Neuronal stem cell (in vitro differentiated cells): ENCODE data around the gene DPH6.
"Not testable (repeated sequence)": the region's sequence is repeated elsewhere in the genome, so short reads cannot be mapped to it uniquely, and the experiment has no call there.

ENCODE experiments used
- DNase-seq: peaks from one replicate; pipeline ENCODE4 v3.0.0-alpha.2; 2013; ENCODE audit warnings: low spot score
- H2AFZ ChIP-seq: one replicate; pipeline ENCODE4 v1.6.1; 2013; ENCODE audit warnings: mild to moderate bottlenecking, low read length, inconsistent platforms
- H2AK5ac ChIP-seq: 2 replicates; pipeline ENCODE4 v1.6.1; 2013; ENCODE audit warnings: low read depth, mild to moderate bottlenecking, inconsistent platforms, low read length, moderate library complexity, mixed read lengths
- H2BK120ac ChIP-seq: 2 replicates; pipeline ENCODE4 v1.6.1; 2013; ENCODE audit warnings: low read depth, mild to moderate bottlenecking, inconsistent platforms, low read length, moderate library complexity, mixed read lengths
- H2BK12ac ChIP-seq: one replicate; pipeline ENCODE4 v1.6.1; 2013; ENCODE audit warnings: low read length, inconsistent platforms
- H2BK15ac ChIP-seq: 2 replicates; pipeline ENCODE4 v1.6.1; 2013; ENCODE audit warnings: mild to moderate bottlenecking, low read length, inconsistent platforms, mixed read lengths
- H2BK5ac ChIP-seq: one replicate; pipeline ENCODE4 v1.6.1; 2013; ENCODE audit warnings: inconsistent platforms, mild to moderate bottlenecking, low read length, moderate library complexity
- H3K14ac ChIP-seq: one replicate; pipeline ENCODE4 v1.6.1; 2013; ENCODE audit warnings: low read length, inconsistent platforms
- H3K18ac ChIP-seq: 2 replicates; pipeline ENCODE4 v1.6.1; 2013; ENCODE audit warnings: low read length, inconsistent platforms
- H3K23ac ChIP-seq: 2 replicates; pipeline ENCODE4 v1.6.1; 2013; ENCODE audit warnings: low read depth, mild to moderate bottlenecking, mixed read lengths, low read length, inconsistent platforms; ENCODE audit not compliant: poor library complexity
- H3K27ac ChIP-seq: replicated peaks from 3 replicates; pipeline ENCODE4 v1.5.1; 2013; ENCODE audit warnings: low read length, inconsistent platforms
- H3K27me3 ChIP-seq, 3 experiments: 2 replicates each; pipeline ENCODE4 v1.6.1; 2013; ENCODE audit warnings: low read length in 3 of 3, mild to moderate bottlenecking in 2 of 3, inconsistent platforms in 1 of 3, low read depth in 1 of 3, mixed read lengths in 1 of 3, moderate library complexity in 1 of 3; ENCODE audit not compliant: control insufficient read depth in 3 of 3, insufficient read depth in 3 of 3
- H3K36me3 ChIP-seq, 2 donors: replicated peaks in 1 of 2; 2 replicates each; pipeline ENCODE4 v1.6.1; 2013; ENCODE audit warnings: low read length in 2 of 2; ENCODE audit not compliant: control insufficient read depth in 2 of 2, insufficient read depth in 2 of 2
- H3K4ac ChIP-seq: 2 replicates; pipeline ENCODE4 v1.6.1; 2013; ENCODE audit warnings: inconsistent platforms, mild to moderate bottlenecking, low read length, moderate library complexity
- H3K4me1 ChIP-seq, 2 donors: 1 replicate in 1 of 2; 2 replicates in 1 of 2; pipeline ENCODE4 v1.6.1; 2013; ENCODE audit warnings: low read length in 2 of 2, low read depth in 1 of 2; ENCODE audit not compliant: control insufficient read depth in 2 of 2, insufficient read depth in 1 of 2
- H3K4me2 ChIP-seq: one replicate; pipeline ENCODE4 v1.6.1; 2013; ENCODE audit warnings: mild to moderate bottlenecking, low read length, inconsistent platforms; ENCODE audit not compliant: insufficient read depth, poor library complexity, severe bottlenecking
- H3K4me3 ChIP-seq, 2 donors: 2 replicates each; pipeline ENCODE4 v1.5.1; 2013; ENCODE audit warnings: low read length in 2 of 2, mild to moderate bottlenecking in 2 of 2, inconsistent platforms in 1 of 2, moderate library complexity in 1 of 2
- H3K79me1 ChIP-seq: one replicate; pipeline ENCODE4 v1.6.1; 2013; ENCODE audit warnings: low read depth, mild to moderate bottlenecking, inconsistent platforms, low read length, moderate library complexity
- H3K9ac ChIP-seq: one replicate; pipeline ENCODE4 v1.6.1; 2013; ENCODE audit warnings: mild to moderate bottlenecking, low read depth, low read length, inconsistent platforms; ENCODE audit not compliant: poor library complexity
- H3K9me3 ChIP-seq, 2 donors: replicated peaks in 1 of 2; 2 replicates each; pipeline versions ENCODE3 to v1.6.1; 2013; ENCODE audit warnings: low read length in 2 of 2, mild to moderate bottlenecking in 2 of 2, inconsistent platforms in 1 of 2, low read depth in 1 of 2, mixed read lengths in 1 of 2, moderate library complexity in 1 of 2; ENCODE audit not compliant: control insufficient read depth in 2 of 2, insufficient read depth in 1 of 2
- H4K8ac ChIP-seq: one replicate; pipeline ENCODE4 v1.6.1; 2013; ENCODE audit warnings: low read depth, mild to moderate bottlenecking, inconsistent platforms, low read length, moderate library complexity
- H4K91ac ChIP-seq: one replicate; pipeline ENCODE4 v1.6.1; 2013; ENCODE audit warnings: low read length, low read depth, mild to moderate bottlenecking, inconsistent platforms; ENCODE audit not compliant: poor library complexity
- WGBS, 2 donors: extraction: QIAGEN DNeasy Blood & Tissue Kit; methylation state at CpG; one replicate each; pipeline ENCODE4 v1.1.7; 2013; ENCODE audit warnings: missing lambda C conversion rate in 2 of 2, mixed read lengths in 1 of 2; ENCODE audit not compliant: insufficient read length in 2 of 2, insufficient replicate concordance in 1 of 2; ENCODE audit errors: extremely low coverage in 2 of 2; 5-methylcytosine and 5-hydroxymethylcytosine counted together

Gene DPH6

GRCh38 chr15:35330916-35331315, 215.0 kb downstream of the DPH6 start:
- no CpG with 5 or more reads among the region's 3 CpGs for WGBS, 2 donors
- Histone ChIP-seq H3K14ac (no peak overlapping the region), H2BK5ac (no peak overlapping the region)

GRCh38 chr15:35330048-35330695, 215.8 kb downstream of the DPH6 start:
- no peak overlapping the region for H3K27ac ChIP-seq
- H2BK12ac ChIP-seq: no peak overlapping the region
- H3K36me3 ChIP-seq: no peaks in the 10 kb centered on the region
- H3K4ac ChIP-seq: no peak overlapping the region
- H3K23ac ChIP-seq: no peak overlapping the region
- H3K4me1 ChIP-seq: peaks cover 0 to 3% of the 10 kb centered on the region in 2 donors
- H3K79me1 ChIP-seq: no peaks in the 10 kb centered on the region
- no peak overlapping the region for H4K91ac ChIP-seq
- H2BK120ac ChIP-seq: no peak overlapping the region
- no peaks in the 10 kb centered on the region for H3K27me3 ChIP-seq
- H2BK5ac ChIP-seq: no peak overlapping the region
- H3K4me2 ChIP-seq: no peak overlapping the region
- no peak overlapping the region for H3K14ac ChIP-seq
- no peak overlapping the region for H3K18ac ChIP-seq
- no peaks in the 10 kb centered on the region for H3K9me3 ChIP-seq
- H3K9ac ChIP-seq: no peak overlapping the region
- no peak for DNase-seq
- no peak overlapping the region for H2BK15ac ChIP-seq
- H4K8ac ChIP-seq: no peak overlapping the region
- H2AFZ ChIP-seq: no peak overlapping the region
- H2AK5ac ChIP-seq: no peak overlapping the region
- H3K4me3 ChIP-seq: no peak overlapping the region
- no CpG with 5 or more reads among the region's 6 CpGs for WGBS, 2 donors

More at GRCh38 chr15:35330916-35331315, 215.0 kb downstream of the DPH6 start:
- no peak for DNase-seq
- H3K79me1 ChIP-seq: no peaks in the 10 kb centered on the region
- no peak overlapping the region for H3K4me2 ChIP-seq
- H3K36me3 ChIP-seq: no peaks in the 10 kb centered on the region
- no peak overlapping the region for H3K18ac ChIP-seq
- H3K9me3 ChIP-seq: no peaks in the 10 kb centered on the region
- no peak overlapping the region for H3K27ac ChIP-seq
- H2AK5ac ChIP-seq: no peak overlapping the region
- no peak overlapping the region for H2BK15ac ChIP-seq
- no peak overlapping the region for H2BK12ac ChIP-seq
- no peak overlapping the region for H3K9ac ChIP-seq
- H3K27me3 ChIP-seq: no peaks in the 10 kb centered on the region
- H3K4me1 ChIP-seq: peaks cover 0 to 3% of the 10 kb centered on the region in 2 donors
- no peak overlapping the region for H2BK120ac ChIP-seq
- H3K23ac ChIP-seq: no peak overlapping the region
- no peak overlapping the region for H4K8ac ChIP-seq
- H3K4ac ChIP-seq: no peak overlapping the region
- H3K4me3 ChIP-seq: no peak overlapping the region
- H2AFZ ChIP-seq: no peak overlapping the region
- no peak overlapping the region for H4K91ac ChIP-seq

GRCh38 chr15:35329521-35329961, 216.4 kb downstream of the DPH6 start:
- no CpG with 5 or more reads among the region's 1 CpG for WGBS, 2 donors
- H3K18ac ChIP-seq: no peak overlapping the region

GRCh38 chr15:35328836-35329235, 217.1 kb downstream of the DPH6 start:
- H3K36me3 ChIP-seq, H3K4me1 ChIP-seq, H3K27me3 ChIP-seq, H3K18ac ChIP-seq, H3K9ac ChIP-seq, H3K9me3 ChIP-seq, H3K79me1 ChIP-seq, H3K4me2 ChIP-seq, H2AFZ ChIP-seq, H3K4me3 ChIP-seq, H3K4ac ChIP-seq, H3K23ac ChIP-seq, H4K91ac ChIP-seq, H4K8ac ChIP-seq, H3K14ac ChIP-seq, H2BK12ac ChIP-seq, H2BK5ac ChIP-seq, DNase-seq, H3K27ac ChIP-seq, H2BK15ac ChIP-seq, H2BK120ac ChIP-seq, H2AK5ac ChIP-seq: not testable (repeated sequence)
- no CpG with 5 or more reads among the region's 4 CpGs for WGBS, 2 donors

More at GRCh38 chr15:35329521-35329961, 216.4 kb downstream of the DPH6 start:
- H3K79me1 ChIP-seq: no peaks in the 10 kb centered on the region
- H3K4me1 ChIP-seq: peaks cover 0 to 3% of the 10 kb centered on the region in 2 donors
- H3K9ac ChIP-seq: no peak overlapping the region
- H4K91ac ChIP-seq: no peak overlapping the region
- H3K23ac ChIP-seq: no peak overlapping the region
- H3K14ac ChIP-seq: no peak overlapping the region
- H2BK120ac ChIP-seq: no peak overlapping the region
- H2BK15ac ChIP-seq: no peak overlapping the region
- no peak for DNase-seq
- H3K27me3 ChIP-seq: no peaks in the 10 kb centered on the region
- H2AFZ ChIP-seq: no peak overlapping the region
- H3K4me2 ChIP-seq: no peak overlapping the region
- H4K8ac ChIP-seq: no peak overlapping the region
- H3K4me3 ChIP-seq: no peak overlapping the region
- no peak overlapping the region for H3K4ac ChIP-seq
- no peak overlapping the region for H2AK5ac ChIP-seq
- no peak overlapping the region for H3K27ac ChIP-seq
- H3K36me3 ChIP-seq: no peaks in the 10 kb centered on the region
- H2BK5ac ChIP-seq: no peak overlapping the region
- no peaks in the 10 kb centered on the region for H3K9me3 ChIP-seq
- no peak overlapping the region for H2BK12ac ChIP-seq
